Measurements from ENCODE around the gene CEP250.
"Not testable (repeated sequence)": the region's sequence is repeated elsewhere in the genome, so short reads cannot be mapped to it uniquely, and the experiment has no call there.

CEP250 gene

DNA sequence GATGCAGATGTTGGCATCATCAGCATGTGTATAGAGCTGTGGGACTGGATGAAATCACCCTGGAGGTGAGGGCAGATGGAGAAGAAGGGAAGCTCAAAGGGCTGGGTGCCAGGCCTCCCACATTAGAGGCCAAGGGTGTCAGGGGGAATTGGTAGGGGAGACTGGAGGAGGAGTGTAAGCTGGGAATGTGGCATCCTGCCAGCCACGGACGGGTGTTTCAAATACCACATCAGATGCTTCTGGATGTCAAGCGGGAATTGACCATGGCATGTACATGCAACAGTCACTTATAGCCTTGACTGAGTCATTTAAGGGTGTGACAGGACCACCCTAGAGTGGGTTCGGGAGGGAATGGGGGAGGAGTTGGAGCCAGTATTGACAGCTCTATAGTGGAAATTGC, 96.1 kb downstream of the CEP250 start:
- POLR2A ChIA-PET = no interaction called here
- TF ChIP-seq, protein P1, sequence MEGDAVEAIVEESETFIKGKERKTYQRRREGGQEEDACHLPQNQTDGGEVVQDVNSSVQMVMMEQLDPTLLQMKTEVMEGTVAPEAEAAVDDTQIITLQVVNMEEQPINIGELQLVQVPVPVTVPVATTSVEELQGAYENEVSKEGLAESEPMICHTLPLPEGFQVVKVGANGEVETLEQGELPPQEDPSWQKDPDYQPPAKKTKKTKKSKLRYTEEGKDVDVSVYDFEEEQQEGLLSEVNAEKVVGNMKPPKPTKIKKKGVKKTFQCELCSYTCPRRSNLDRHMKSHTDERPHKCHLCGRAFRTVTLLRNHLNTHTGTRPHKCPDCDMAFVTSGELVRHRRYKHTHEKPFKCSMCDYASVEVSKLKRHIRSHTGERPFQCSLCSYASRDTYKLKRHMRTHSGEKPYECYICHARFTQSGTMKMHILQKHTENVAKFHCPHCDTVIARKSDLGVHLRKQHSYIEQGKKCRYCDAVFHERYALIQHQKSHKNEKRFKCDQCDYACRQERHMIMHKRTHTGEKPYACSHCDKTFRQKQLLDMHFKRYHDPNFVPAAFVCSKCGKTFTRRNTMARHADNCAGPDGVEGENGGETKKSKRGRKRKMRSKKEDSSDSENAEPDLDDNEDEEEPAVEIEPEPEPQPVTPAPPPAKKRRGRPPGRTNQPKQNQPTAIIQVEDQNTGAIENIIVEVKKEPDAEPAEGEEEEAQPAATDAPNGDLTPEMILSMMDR (IDR thresholded peaks at IDR 0.05; ENCODE audit: insufficient read depth, low read length, missing control alignments) = no peak
- DNase-seq (ENCODE audit: low read depth, low spot score) = no peak

DNA sequence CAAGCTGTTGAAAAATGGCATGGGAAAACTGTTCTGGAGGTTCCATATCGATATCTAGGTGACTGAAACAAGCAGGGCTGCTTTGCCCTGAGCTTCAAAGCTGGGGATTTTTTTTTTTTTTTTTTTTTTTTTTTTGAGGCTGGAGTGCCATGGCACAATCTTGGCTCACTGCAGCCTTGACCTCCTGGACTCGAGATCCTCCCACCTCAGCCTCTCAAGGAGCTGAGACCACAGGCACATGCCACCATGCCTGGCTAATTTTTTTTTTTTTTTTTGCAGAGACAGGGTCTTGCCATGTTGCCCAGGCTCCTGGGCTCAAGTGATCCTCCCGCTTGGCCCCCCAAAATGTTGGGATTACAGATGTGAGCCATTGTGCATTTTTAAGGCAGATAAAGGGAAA, 97.5 kb downstream of the CEP250 start:
- H3K4me3 ChIP-seq (ENCODE audit: low read depth, low read length) = no peak overlapping the region
- ChIA-PET CTCF (interaction anchor here (0.9 to 2.1 kb wide), 3 partner anchors 8 to 11 kb away, joined by 3 to 7 read pairs (median 3); partner anchors contain the start of gene ERGIC3), POLR2A (no interaction called here)
- DNase-seq (ENCODE audit: low read depth, low spot score) = no peak
- TF ChIP-seq, protein P1 (IDR thresholded peaks at IDR 0.05; ENCODE audit: insufficient read depth, low read length, missing control alignments) = no peak

More for the DNA sequence above, 96.1 kb downstream of the CEP250 start:
- CTCF ChIA-PET = interaction anchor here (1.3 kb wide), 1 partner anchor 39 kb away, joined by 3 read pairs; no protein-coding TSS in a partner anchor
- H3K4me3 ChIP-seq (ENCODE audit: low read depth, low read length) = no peak overlapping the region

DNA sequence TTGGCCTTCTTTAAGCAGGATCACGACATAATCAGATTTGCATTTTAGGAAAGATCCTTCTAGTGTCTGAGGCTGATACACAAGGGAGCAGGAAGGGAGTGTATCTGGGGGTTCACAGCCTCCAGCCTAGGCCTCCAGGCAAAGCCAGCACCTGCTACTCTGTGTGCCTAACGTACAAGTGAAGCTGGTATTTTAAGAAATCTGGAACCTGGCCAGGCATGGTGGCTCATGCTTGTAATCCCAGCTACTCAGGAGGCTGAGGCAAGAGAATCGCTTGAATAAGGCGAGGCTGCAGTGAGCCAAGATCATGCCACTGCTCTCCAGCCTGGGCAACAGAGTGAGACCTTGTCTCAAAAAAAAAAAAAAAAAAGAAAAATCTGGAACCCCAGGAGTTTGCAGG, 100.1 kb downstream of the CEP250 start:
- POLR2A ChIA-PET; CTCF ChIA-PET; H3K4me3 ChIP-seq (ENCODE audit: low read depth, low read length); DNase-seq (ENCODE audit: low read depth, low spot score): not testable (repeated sequence)

DNA sequence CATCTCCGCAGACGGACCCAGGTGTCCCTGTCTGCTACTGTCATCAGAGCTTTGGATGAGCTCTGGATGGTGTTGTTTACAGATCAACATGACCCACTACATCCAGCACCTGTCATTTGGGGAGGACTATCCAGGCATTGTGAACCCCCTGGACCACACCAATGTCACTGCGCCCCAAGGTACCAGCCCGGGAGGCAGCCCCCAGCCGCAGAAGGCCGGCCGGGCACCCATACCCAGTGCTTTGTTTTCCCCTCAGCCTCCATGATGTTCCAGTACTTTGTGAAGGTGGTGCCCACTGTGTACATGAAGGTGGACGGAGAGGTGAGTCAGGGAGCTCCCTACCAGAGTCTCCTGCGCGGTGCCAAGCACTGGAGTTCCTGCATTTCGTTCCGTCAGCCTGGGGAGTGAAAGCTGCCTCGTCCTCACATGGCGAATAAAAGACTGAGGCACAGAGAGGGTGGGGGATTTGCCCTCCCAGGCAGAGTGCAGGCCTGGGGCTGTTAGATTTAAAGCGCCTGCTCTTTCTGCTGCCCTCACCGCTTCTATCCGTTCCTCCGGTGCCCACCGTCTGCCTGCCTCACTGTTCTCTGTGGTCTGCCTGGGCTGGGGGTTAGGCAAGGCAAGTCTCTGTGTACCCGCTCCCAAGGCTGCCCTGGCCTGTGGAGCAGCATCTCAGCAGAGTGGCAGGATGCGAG, 100.7 kb downstream of the CEP250 start:
- ChIA-PET CTCF (no interaction called here), POLR2A (no interaction called here)
- DNase-seq (ENCODE audit: low read depth, low spot score) = no peak
- H3K4me3 ChIP-seq (ENCODE audit: low read depth, low read length) = no peak overlapping the region
- TF ChIP-seq, protein P1 (IDR thresholded peaks at IDR 0.05; ENCODE audit: insufficient read depth, low read length, missing control alignments) = no peak

DNA sequence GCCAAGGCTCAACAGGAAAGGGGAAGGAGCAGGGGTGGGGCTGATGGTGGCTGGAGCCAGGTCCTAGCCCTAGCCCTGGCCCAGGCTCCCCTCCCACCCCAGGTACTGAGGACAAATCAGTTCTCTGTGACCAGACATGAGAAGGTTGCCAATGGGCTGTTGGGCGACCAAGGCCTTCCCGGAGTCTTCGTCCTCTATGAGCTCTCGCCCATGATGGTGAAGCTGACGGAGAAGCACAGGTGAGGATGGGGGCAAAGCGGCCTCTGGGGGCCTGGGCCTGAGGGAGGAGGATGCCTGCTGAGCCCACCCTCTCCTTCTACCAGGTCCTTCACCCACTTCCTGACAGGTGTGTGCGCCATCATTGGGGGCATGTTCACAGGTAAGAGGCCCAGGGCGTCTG, 101.5 kb downstream of the CEP250 start:
- CTCF ChIA-PET = no interaction called here
- TF ChIP-seq, protein P1 (IDR thresholded peaks at IDR 0.05; ENCODE audit: insufficient read depth, low read length, missing control alignments) = no peak
- no peak overlapping the region for H3K4me3 ChIP-seq (ENCODE audit: low read depth, low read length)
- POLR2A ChIA-PET = no interaction called here
- no peak for DNase-seq (ENCODE audit: low read depth, low spot score)

DNA sequence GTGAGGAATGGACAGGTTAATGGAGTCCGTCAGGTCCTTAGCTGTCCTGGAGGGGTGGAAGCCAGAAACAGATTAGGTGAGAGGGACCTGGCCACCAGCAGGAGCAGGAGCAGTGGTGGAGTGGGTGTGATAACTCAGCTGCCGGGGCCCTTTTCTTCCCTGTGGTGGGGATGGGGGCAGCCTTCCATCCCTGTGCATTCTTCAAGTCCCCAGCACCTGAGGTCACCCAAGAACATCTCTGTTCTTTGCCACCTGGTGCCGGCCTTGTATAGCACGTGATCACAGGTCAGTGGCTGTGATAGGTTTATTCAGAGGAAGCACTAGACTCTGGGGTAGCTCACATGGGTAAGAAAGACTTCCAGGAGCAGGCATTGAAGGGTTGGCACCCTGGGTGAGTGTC, 103.1 kb downstream of the CEP250 start:
- CTCF ChIA-PET = no interaction called here
- TF ChIP-seq, protein P1 (IDR thresholded peaks at IDR 0.05; ENCODE audit: insufficient read depth, low read length, missing control alignments) = no peak
- no peak overlapping the region for H3K4me3 ChIP-seq (ENCODE audit: low read depth, low read length)
- POLR2A ChIA-PET = no interaction called here
- DNase-seq (ENCODE audit: low read depth, low spot score) = no peak

All from AG04449 (cell line).